HL-60 (cell line): ENCODE data around the gene CDH23.
A peak's percentile ranks its signal among the peaks of the same experiment; 100 is the strongest.

Experiments used
- CTCF ChIP-seq: IDR thresholded peaks from one replicate; pipeline ENCODE4 v1.5.1; 2011; ENCODE audit warnings: low read length, control low read depth, inconsistent platforms; ENCODE audit not compliant: insufficient read depth
- GABPA ChIP-seq: IDR thresholded peaks from 2 replicates; pipeline ENCODE4 v1.6.1; 2012; ENCODE audit warnings: low read depth
- POLR2AphosphoS5 ChIP-seq: IDR thresholded peaks from 2 replicates; pipeline ENCODE4 v1.6.1; 2012; ENCODE audit warnings: low read depth
- SPI1 ChIP-seq: IDR thresholded peaks from 2 replicates; pipeline ENCODE4 v1.6.1; 2012; ENCODE audit warnings: low read depth, mild to moderate bottlenecking, borderline replicate concordance

- TF ChIP-seq CTCF: no peak
- no peak for TF ChIP-seq POLR2AphosphoS5
- TF ChIP-seq GABPA: no peak
- peak; percentile 99 for TF ChIP-seq SPI1
Observed at GRCh38 chr10:71378336-71379117, 18.2 kb upstream of the CDH23 start.
